RWPE2 (cell line): ENCODE data around the gene DPYSL4.

ENCODE experiments used
- ATAC-seq: fragments of 200-7000 bp; cut with Tn5 transposase; 3 replicates; pipeline ENCODE4 v1.9.1; 2021; ENCODE audit warnings: low read depth
- DNase-seq: peaks from one replicate; pipeline ENCODE4 v3.0.0-alpha.2; 2020; ENCODE audit warnings: low spot score
- H3K27ac ChIP-seq: fragments of 450-650 bp; 2 replicates; pipeline ENCODE4 v1.5.1; 2017; ENCODE audit warnings: mild to moderate bottlenecking; ENCODE audit not compliant: poor library complexity, severe bottlenecking
- H3K27me3 ChIP-seq: fragments of 250-450 bp; sonication (Bioruptor Pico); 2 replicates; pipeline ENCODE4 v1.5.1; 2021; ENCODE audit warnings: mild to moderate bottlenecking, moderate library complexity; ENCODE audit not compliant: insufficient read depth, poor library complexity, severe bottlenecking
- H3K36me3 ChIP-seq: fragments of 250-450 bp; sonication (Bioruptor Pico); 2 replicates; pipeline ENCODE4 v1.5.1; 2020; ENCODE audit warnings: low read depth, mild to moderate bottlenecking, moderate library complexity
- H3K4me1 ChIP-seq: fragments of 250-450 bp; sonication (Bioruptor Pico); 2 replicates; pipeline ENCODE4 v1.5.1; 2021; ENCODE audit warnings: mild to moderate bottlenecking, moderate library complexity; ENCODE audit not compliant: insufficient read depth, poor library complexity, severe bottlenecking
- H3K4me3 ChIP-seq: fragments of 250-450 bp; sonication (Bioruptor Pico); 2 replicates; pipeline ENCODE4 v1.5.1; 2021; ENCODE audit warnings: mild to moderate bottlenecking, moderate library complexity; ENCODE audit not compliant: severe bottlenecking
- H3K9me3 ChIP-seq: fragments of 250-450 bp; sonication (Bioruptor Pico); 2 replicates; pipeline ENCODE4 v1.5.1; 2021; ENCODE audit warnings: mild to moderate bottlenecking, moderate library complexity; ENCODE audit not compliant: severe bottlenecking
- CTCF ChIP-seq: fragments of 450-650 bp; IDR thresholded peaks from one replicate; pipeline ENCODE4 v1.5.1; 2017; ENCODE audit warnings: mild to moderate bottlenecking, moderate library complexity; ENCODE audit not compliant: poor library complexity, severe bottlenecking

The DPYSL4 gene

GRCh38 chr10:132204781-132205473 is 18.2 kb downstream of the DPYSL4 start:
- no peaks in the 10 kb centered on the region for H3K9me3 ChIP-seq
- no peak for DNase-seq
- no peaks in the 10 kb centered on the region for H3K36me3 ChIP-seq
- TF ChIP-seq CTCF, result no peak
- H3K4me3 ChIP-seq, result no peak overlapping the region
- H3K27ac ChIP-seq, result no peak overlapping the region
- no peaks in the 10 kb centered on the region for H3K4me1 ChIP-seq
- ATAC-seq, result no peak
- no peaks in the 10 kb centered on the region for H3K27me3 ChIP-seq

GRCh38 chr10:132205650-132206376 is 19.1 kb downstream of the DPYSL4 start:
- Histone ChIP-seq H3K4me1 (no peaks in the 10 kb centered on the region), H3K9me3 (no peaks in the 10 kb centered on the region), H3K4me3 (no peak overlapping the region), H3K36me3 (no peaks in the 10 kb centered on the region), H3K27me3 (no peaks in the 10 kb centered on the region), H3K27ac (no peak overlapping the region)
- TF ChIP-seq CTCF, result no peak
- DNase-seq (no peak), ATAC-seq (no peak)

- Histone ChIP-seq H3K27me3 (no peaks in the 10 kb centered on the region), H3K9me3 (no peaks in the 10 kb centered on the region), H3K4me3 (no peak overlapping the region), H3K27ac (no peak overlapping the region), H3K36me3 (no peaks in the 10 kb centered on the region), H3K4me1 (no peaks in the 10 kb centered on the region)
- no peak for TF ChIP-seq CTCF
- ATAC-seq, result no peak
- no peak for DNase-seq
Observed at GRCh38 chr10:132206377-132206745, 19.6 kb downstream of the DPYSL4 start.

- DNase-seq, result no peak
- TF ChIP-seq CTCF, result no peak
Observed at GRCh38 chr10:132206806-132207535, 20.2 kb downstream of the DPYSL4 start.

More at GRCh38 chr10:132206806-132207535, 20.2 kb downstream of the DPYSL4 start:
- H3K27ac ChIP-seq, result no peak overlapping the region
- no peaks in the 10 kb centered on the region for H3K4me1 ChIP-seq
- H3K4me3 ChIP-seq, result no peak overlapping the region
- no peaks in the 10 kb centered on the region for H3K27me3 ChIP-seq
- no peaks in the 10 kb centered on the region for H3K36me3 ChIP-seq
- no peak for ATAC-seq
- H3K9me3 ChIP-seq, result no peaks in the 10 kb centered on the region
